ENCODE measurements around the gene CDC42BPA.

Gene CDC42BPA

DNA sequence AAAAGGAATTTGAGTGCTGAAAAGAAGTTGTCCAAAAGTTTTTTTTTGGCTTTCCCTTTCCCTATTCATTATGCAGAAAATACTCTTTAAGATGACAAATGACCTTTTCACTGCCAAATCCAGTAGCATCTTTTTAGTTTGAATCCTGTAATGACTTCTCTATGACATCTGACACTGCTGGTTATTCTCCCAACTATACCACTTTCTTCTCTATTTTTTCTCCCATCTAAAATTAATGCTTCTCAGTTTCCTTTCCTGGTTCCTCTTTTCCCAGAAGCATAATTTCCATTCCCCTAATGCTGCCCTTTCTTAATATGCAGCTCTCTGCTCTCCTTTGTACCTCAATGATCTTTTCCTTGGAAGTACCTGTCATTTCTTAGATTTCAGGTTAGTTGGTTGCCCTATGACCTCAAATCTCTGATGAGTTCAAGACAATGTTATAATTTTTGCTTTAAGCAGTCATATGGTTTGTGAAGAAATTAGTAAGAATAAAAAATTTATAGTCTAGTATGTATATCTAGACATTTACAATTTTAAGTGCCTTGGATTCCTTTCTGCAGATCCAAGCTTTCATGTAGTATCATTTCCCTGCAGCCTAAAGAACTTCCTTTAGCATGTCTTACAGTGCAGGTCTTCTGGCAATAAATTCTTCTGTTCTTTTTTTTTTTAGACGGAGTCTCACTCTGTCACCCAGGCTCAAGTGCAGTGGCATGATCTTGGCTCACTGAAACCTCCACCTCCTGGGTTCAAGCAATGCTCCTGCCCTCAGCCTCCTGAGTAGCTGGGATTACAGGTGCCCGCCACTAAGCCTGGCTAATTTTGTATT lies 150.8 kb downstream of the CDC42BPA start:
- TF ChIP-seq, protein P1, sequence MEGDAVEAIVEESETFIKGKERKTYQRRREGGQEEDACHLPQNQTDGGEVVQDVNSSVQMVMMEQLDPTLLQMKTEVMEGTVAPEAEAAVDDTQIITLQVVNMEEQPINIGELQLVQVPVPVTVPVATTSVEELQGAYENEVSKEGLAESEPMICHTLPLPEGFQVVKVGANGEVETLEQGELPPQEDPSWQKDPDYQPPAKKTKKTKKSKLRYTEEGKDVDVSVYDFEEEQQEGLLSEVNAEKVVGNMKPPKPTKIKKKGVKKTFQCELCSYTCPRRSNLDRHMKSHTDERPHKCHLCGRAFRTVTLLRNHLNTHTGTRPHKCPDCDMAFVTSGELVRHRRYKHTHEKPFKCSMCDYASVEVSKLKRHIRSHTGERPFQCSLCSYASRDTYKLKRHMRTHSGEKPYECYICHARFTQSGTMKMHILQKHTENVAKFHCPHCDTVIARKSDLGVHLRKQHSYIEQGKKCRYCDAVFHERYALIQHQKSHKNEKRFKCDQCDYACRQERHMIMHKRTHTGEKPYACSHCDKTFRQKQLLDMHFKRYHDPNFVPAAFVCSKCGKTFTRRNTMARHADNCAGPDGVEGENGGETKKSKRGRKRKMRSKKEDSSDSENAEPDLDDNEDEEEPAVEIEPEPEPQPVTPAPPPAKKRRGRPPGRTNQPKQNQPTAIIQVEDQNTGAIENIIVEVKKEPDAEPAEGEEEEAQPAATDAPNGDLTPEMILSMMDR (IDR thresholded peaks at IDR 0.05), result no peak
- TF ChIP-seq ZFX (IDR thresholded peaks at IDR 0.05; ENCODE audit: borderline replicate concordance), result no peak
- no peak overlapping the region for H3K27ac ChIP-seq

DNA sequence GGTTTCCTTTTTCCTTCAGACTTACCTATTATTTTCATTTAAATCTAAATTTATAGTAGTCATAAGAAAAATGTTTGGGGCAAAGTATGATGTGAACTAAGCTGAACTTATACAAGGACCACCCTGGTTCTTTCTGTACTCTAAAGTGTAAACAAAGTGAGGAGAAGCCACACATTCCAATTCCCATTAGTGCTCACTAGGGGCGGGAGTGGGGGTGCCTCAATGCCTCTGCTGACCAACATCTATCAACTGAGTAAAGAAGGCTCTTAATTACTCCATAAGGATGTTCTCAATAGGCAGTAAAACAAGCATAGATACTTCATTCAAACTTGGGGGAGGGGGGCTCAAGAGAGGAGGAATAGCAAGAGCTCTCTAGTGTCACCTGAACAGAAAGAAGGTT lies 151.7 kb downstream of the CDC42BPA start:
- TF ChIP-seq ZFX (IDR thresholded peaks at IDR 0.05; ENCODE audit: borderline replicate concordance), result no peak
- TF ChIP-seq, protein P1 (IDR thresholded peaks at IDR 0.05), result no peak
- H3K27ac ChIP-seq, result no peak overlapping the region

DNA sequence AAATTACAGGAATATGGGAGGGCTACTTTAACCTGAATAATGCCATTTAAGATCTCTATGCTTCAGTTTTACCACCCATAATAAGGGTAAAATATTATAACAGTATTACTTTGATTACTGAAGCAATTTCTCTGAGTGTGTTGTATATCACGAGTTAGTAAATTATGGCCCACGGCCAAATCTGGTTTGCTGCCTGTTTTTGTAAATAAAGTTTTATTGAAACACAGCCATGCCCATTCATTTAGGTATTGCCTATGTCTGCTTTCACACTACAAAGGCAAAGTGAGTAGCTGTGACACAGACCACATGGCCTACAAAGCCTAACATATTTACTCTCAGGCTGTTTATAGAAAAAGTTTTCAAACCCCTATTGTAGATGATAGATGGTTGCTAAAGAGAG lies 156.8 kb downstream of the CDC42BPA start:
- no peak for TF ChIP-seq ZFX (IDR thresholded peaks at IDR 0.05; ENCODE audit: borderline replicate concordance)
- TF ChIP-seq, protein P1 (IDR thresholded peaks at IDR 0.05), result no peak
- no peak overlapping the region for H3K27ac ChIP-seq

DNA sequence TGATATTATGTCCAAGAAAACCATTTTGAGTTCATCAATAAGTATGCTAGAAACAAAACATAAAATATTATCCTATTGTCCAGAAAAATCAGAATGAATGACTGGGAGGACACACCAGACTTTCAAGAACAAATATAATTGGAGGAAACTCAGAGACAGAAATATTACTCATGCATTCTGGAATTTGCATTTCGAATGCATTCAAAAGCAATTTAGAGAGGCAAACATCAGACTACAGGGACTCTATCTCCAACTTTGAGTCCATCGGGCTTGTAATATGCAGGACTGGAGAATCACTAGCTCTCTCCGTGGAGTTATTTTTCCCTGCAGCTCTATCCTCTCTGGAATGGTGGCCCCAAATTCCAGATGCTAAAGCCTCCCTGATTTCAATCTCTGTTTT lies 161.8 kb downstream of the CDC42BPA start:
- no peak for TF ChIP-seq ZFX (IDR thresholded peaks at IDR 0.05; ENCODE audit: borderline replicate concordance)
- TF ChIP-seq, protein P1 (IDR thresholded peaks at IDR 0.05), result no peak
- H3K27ac ChIP-seq, result no peak overlapping the region

DNA sequence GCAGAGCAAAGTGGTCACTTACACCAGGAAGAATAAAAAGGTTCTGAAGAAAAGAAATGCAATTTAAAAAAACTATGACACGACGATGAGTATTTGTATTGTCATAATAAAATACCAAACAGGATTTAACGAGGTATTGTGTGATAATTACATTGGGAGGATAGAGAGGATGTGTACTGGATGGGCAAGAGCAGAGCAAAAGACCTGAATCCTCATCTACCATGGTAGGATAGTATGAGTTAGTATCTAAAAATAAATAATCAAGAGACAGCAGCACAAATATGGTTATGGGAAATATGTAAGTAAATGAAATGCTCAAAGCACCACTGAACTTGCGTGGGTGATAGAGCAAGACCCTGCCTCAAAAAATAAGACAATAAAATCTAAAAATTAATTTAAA lies 162.6 kb downstream of the CDC42BPA start:
- TF ChIP-seq, protein P1 (IDR thresholded peaks at IDR 0.05), result no peak
- no peak for TF ChIP-seq ZFX (IDR thresholded peaks at IDR 0.05; ENCODE audit: borderline replicate concordance)

DNA sequence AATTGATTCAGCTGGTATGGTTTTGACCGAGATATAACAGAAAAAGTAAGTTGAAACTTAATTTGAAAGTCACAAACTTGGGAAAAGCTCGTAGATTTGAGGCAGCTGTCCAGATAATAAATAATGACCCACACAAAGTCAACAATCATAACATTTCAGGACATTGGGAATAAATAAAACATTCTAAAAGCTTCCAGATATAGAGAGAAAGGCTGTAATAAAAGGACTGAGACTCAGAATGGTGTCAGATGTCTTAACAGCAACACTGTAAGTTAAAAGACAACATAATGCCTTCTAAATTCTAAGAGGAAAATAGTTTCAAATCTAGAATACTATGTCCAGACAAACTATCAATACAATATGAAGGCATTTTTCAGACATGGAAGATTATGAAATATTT lies 163.3 kb downstream of the CDC42BPA start:
- peak overlapping the region; percentile 10; the same call in 1 of the 2 replicates for H3K27ac ChIP-seq
- TF ChIP-seq ZFX (IDR thresholded peaks at IDR 0.05; ENCODE audit: borderline replicate concordance), result no peak
- TF ChIP-seq, protein P1 (IDR thresholded peaks at IDR 0.05), result no peak

More for the DNA sequence above, 162.6 kb downstream of the CDC42BPA start:
- 0 out of 2 replicates have a peak overlapping the region, but pooled peaks have one; percentile 10 for H3K27ac ChIP-seq

DNA sequence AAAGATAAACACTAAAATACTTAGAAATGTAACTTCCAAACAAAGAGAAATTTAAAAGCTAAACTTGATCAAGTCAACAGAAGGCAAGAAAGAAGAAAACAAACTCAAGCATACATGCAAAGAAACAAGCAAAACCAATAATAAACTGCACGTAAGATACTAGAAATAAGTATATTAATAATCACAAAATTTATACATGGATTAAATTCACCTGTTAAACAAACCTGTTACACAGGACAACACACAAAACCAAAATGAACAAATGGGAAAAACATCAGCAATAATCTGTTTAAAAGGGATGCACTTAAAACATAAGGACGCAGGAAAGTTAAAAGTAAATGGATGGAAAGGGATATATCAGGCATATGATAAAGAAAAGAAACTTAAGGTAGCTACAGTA lies 165.8 kb downstream of the CDC42BPA start:
- no peak for TF ChIP-seq ZFX (IDR thresholded peaks at IDR 0.05; ENCODE audit: borderline replicate concordance)
- TF ChIP-seq, protein P1 (IDR thresholded peaks at IDR 0.05), result no peak
- H3K27ac ChIP-seq, result no peak overlapping the region

Measured in 22Rv1 (cell line).